Osteocyte (in vitro differentiated cells): ENCODE results near the gene TRIM33. TPM values are rescaled to one million over a fixed set of nuclear protein-coding genes. Genes with fewer than 3 reads are reported as not detected.

ENCODE experiments used
- DNase-seq: peaks from one replicate; pipeline ENCODE4 v3.0.0; 2021; ENCODE audit warnings: mixed read lengths; ENCODE audit not compliant: unreplicated experiment; ENCODE audit errors: extremely low spot score
- H3K27ac Mint-ChIP-seq: one replicate; pipeline ENCODE4 v1.8.0; 2021; ENCODE audit warnings: mild to moderate bottlenecking, mixed read lengths; ENCODE audit not compliant: unreplicated experiment
- H3K27me3 Mint-ChIP-seq: one replicate; pipeline ENCODE4 v1.8.0; 2021; ENCODE audit warnings: mixed read lengths; ENCODE audit not compliant: unreplicated experiment
- H3K36me3 Mint-ChIP-seq: one replicate; pipeline ENCODE4 v1.8.0; 2021; ENCODE audit warnings: mixed read lengths; ENCODE audit not compliant: unreplicated experiment
- H3K4me1 Mint-ChIP-seq: one replicate; pipeline ENCODE4 v1.8.0; 2021; ENCODE audit warnings: mixed read lengths; ENCODE audit not compliant: unreplicated experiment
- H3K4me3 Mint-ChIP-seq: one replicate; pipeline ENCODE4 v1.8.0; 2021; ENCODE audit warnings: mild to moderate bottlenecking, moderate library complexity, mixed read lengths; ENCODE audit not compliant: unreplicated experiment
- H3K9me3 Mint-ChIP-seq: one replicate; pipeline ENCODE4 v1.8.0; 2021; ENCODE audit warnings: mixed read lengths; ENCODE audit not compliant: unreplicated experiment
- total RNA-seq: library from RNA; stranded (reverse); gene quantifications from 2 replicates; pipeline ENCODE4 v1.2.1, GENCODE V29; 2021
- TF ChIP-seq, protein P1 (sequence below): fragments of 200-600 bp; sonication (generic); IDR thresholded peaks from 2 replicates; pipeline ENCODE4 v1.5.0; 2021; ENCODE audit warnings: antibody characterized with exemption, mild to moderate bottlenecking, moderate library complexity

The TRIM33 gene
- total RNA-seq, 1 donor from 2014 or later = 32.2 TPM

DNA sequence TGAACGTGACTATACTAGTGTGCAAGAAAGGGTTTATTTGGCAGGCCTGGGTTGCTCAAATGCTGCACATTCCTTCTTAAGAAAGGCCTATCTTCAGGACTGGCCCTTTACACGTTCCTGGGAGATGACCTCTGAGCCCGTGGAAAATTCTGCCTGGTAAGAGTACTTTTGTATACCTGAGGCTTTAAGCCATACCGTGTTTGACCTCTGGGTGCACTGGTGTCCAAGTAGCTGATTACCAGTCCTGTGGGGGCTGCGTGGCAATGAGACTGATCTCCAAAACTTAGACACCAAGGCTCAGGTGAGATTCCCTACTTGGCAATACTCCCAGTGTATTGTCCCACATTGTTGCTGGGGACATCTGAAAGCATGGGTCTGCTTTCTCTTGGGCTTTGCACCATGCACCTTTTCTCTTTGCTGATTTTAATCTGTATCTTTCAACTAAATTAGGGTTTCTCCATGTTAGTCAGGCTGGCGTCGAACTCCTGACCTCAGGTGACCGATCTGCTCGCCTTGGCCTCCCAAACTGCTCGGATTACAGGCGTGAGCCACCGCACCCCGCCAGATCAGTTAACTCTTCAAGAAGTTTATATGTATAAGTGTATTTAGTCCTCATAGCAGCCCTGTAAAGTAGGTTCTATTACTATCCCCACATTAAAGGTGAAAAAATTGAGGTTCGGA lies 44.5 kb downstream of the TRIM33 start:
- peaks cover 18% of the 10 kb centered on the region for H3K4me1 Mint-ChIP-seq
- peaks cover 1% of the 10 kb centered on the region for H3K36me3 Mint-ChIP-seq
- TF ChIP-seq, protein P1, sequence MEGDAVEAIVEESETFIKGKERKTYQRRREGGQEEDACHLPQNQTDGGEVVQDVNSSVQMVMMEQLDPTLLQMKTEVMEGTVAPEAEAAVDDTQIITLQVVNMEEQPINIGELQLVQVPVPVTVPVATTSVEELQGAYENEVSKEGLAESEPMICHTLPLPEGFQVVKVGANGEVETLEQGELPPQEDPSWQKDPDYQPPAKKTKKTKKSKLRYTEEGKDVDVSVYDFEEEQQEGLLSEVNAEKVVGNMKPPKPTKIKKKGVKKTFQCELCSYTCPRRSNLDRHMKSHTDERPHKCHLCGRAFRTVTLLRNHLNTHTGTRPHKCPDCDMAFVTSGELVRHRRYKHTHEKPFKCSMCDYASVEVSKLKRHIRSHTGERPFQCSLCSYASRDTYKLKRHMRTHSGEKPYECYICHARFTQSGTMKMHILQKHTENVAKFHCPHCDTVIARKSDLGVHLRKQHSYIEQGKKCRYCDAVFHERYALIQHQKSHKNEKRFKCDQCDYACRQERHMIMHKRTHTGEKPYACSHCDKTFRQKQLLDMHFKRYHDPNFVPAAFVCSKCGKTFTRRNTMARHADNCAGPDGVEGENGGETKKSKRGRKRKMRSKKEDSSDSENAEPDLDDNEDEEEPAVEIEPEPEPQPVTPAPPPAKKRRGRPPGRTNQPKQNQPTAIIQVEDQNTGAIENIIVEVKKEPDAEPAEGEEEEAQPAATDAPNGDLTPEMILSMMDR = no peak
- H3K27ac Mint-ChIP-seq = no peak overlapping the region
- H3K9me3 Mint-ChIP-seq = no peaks in the 10 kb centered on the region
- H3K27me3 Mint-ChIP-seq = no peaks in the 10 kb centered on the region
- no peak overlapping the region for H3K4me3 Mint-ChIP-seq
- DNase-seq = no peak

DNA sequence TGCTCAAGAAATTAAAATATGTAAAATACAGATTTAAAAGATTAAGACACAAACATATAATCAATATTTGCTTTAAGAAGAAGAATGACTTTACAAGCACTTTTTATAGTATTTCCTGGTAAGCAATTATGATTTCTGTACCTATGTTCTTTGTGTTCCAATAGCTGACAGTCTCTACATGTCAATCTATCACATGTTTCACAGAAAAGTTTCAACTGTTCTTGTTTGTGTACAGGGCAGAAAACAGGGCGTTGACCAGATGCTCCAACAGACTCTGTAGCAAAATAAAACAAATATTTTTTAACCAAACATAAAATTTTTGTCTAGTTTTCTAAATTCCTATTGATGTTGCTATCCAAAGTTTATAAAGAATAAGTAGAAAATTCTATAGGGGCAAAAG lies 48.0 kb downstream of the TRIM33 start:
- Mint-ChIP-seq H3K36me3 (peaks cover 16% of the 10 kb centered on the region), H3K9me3 (no peaks in the 10 kb centered on the region), H3K4me3 (no peak overlapping the region), H3K27me3 (no peaks in the 10 kb centered on the region), H3K4me1 (peaks cover 15% of the 10 kb centered on the region), H3K27ac (no peak overlapping the region)
- TF ChIP-seq, protein P1 = no peak
- DNase-seq = no peak

DNA sequence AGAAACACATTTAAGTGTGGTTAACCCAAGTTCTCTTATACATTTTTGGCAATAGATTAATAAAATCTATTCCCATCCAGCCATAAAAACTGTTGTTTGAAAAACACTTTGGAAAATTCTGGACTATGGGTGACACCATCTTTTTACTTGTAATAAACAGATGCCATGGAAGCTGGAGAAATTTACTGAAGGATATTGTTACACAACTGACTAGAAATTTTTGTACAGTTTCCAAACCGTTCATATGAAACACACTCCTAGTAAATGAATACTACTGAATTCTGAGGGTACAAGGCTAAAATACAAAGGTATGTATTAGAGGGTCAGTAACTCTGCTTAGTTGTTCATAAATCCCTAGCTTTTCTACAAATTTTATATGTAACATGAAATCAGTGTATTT lies 48.7 kb downstream of the TRIM33 start:
- H3K4me3 Mint-ChIP-seq = no peak overlapping the region

DNA sequence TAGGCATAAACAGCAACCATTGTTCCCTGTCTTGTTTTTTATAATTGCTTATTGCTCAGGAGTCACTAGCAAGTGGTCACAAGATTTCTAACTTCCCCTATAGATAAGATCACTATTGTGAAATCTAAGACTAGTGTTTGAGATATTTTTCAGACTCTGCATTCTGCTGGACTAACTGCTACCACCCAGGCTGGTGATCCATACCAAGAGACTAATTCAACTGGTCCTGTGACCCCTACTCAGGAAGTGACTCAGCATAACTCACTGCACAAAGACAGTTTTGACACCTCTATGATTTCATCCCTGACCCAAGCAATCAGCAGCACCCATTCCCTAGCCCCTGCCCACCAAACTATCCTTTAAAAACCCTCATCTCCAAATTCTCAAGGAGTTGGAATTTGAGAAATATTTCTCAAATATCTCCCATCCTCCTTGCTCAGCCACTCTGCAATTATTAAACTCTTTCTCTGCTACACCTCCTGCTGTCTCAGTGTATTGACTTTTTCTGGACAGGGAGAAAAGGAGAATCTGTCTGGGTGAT lies 52.7 kb downstream of the TRIM33 start:
- DNase-seq = no peak
- Mint-ChIP-seq H3K27ac (peak overlapping the region; percentile 45), H3K9me3 (no peaks in the 10 kb centered on the region), H3K4me3 (no peak overlapping the region), H3K36me3 (peaks cover 38% of the 10 kb centered on the region), H3K27me3 (no peaks in the 10 kb centered on the region), H3K4me1 (peaks cover 8% of the 10 kb centered on the region)
- TF ChIP-seq, protein P1 = no peak

More for the DNA sequence above, 48.7 kb downstream of the TRIM33 start:
- peaks cover 18% of the 10 kb centered on the region for H3K36me3 Mint-ChIP-seq
- no peak for DNase-seq
- peaks cover 10% of the 10 kb centered on the region for H3K4me1 Mint-ChIP-seq
- no peaks in the 10 kb centered on the region for H3K27me3 Mint-ChIP-seq
- H3K9me3 Mint-ChIP-seq = no peaks in the 10 kb centered on the region
- H3K27ac Mint-ChIP-seq = no peak overlapping the region
- TF ChIP-seq, protein P1 = no peak

DNA sequence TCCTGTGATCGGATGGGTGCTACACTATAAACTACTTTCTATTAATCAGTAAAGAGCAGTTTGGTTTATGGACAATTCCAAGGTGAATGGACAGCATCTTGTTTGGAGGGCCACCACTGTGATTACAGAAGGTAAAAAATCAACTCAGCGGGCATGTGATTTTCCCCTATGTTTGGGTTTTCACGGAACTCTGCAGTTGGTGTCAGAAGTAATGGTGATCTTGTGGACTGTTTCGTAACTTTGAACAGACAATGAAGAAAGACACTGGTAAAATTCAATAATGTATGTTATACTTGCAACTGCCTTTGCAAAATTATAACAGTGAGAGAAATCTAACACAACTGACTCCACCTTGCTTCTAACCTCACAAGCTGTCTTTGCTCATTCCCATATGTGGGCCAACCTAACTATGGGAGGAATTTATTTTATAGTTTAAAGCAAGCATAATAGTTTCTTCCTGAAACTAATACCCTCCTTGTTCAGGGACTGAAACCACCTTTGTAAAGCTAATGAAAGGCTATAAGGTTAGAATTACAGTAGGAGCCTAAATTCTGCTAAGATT lies 53.2 kb downstream of the TRIM33 start:
- H3K4me1 Mint-ChIP-seq = peaks cover 8% of the 10 kb centered on the region
- H3K9me3 Mint-ChIP-seq = no peaks in the 10 kb centered on the region
- peaks cover 39% of the 10 kb centered on the region for H3K36me3 Mint-ChIP-seq
- DNase-seq = no peak
- no peaks in the 10 kb centered on the region for H3K27me3 Mint-ChIP-seq
- no peak overlapping the region for H3K27ac Mint-ChIP-seq
- TF ChIP-seq, protein P1 = no peak
- H3K4me3 Mint-ChIP-seq = no peak overlapping the region
